A549 (cell line): ENCODE measurements around the gene CIITA. TPM values are rescaled to one million over a fixed set of nuclear protein-coding genes. Genes with fewer than 3 reads are reported as not detected.

Experiments used
- ATAC-seq, 2 experiments: fragments of 200-7000 bp in 1 of 2; fragments of >200 bp in 1 of 2; cut with Nextera tagmentation in 1 of 2; cut with Tn5 transposase in 1 of 2; 3 replicates each; pipeline versions ENCODE4 v1.8.0 to v1.9.1; 2018 to 2020; ENCODE audit warnings: mild to moderate bottlenecking in 1 of 2, moderate library complexity in 1 of 2
- CTCF ChIA-PET: fragments of 300-600 bp; sonication (Branson Sonifier 250); formaldehyde crosslinking; extraction: SDS; loops from one replicate; lab custom pipeline; 2021; ENCODE audit warnings: antibody characterized with exemption, inconsistent platforms; lab: Yijun Ruan, JAX
- POLR2A ChIA-PET: fragments of 350-600 bp; formaldehyde crosslinking; extraction: SDS; loops from one replicate; lab custom pipeline; 2021; ENCODE audit warnings: antibody characterized with exemption, inconsistent platforms; lab: Yijun Ruan, JAX
- DNase-seq, 2 experiments: peaks; one replicate each; pipeline versions ENCODE4 v3.0.0 to v3.0.0-alpha.2; 2011 to 2016; ENCODE audit warnings: low read depth in 1 of 2, low spot score in 1 of 2
- FAIRE-seq: peaks from 2 replicates; lab custom pipeline; 2011; peaks lifted over from hg19 to GRCh38; lab: Jason Lieb, UNC
- H3K27ac ChIP-seq, 2 experiments: fragments of >200 bp; sonication (Bioruptor Twin); formaldehyde crosslinking; 3 replicates each; pipeline ENCODE4 v1.5.1; 2016 to 2017
- H3K4me1 ChIP-seq: fragments of >200 bp; sonication (Bioruptor Twin); formaldehyde crosslinking; 3 replicates; pipeline ENCODE4 v1.6.1; 2016
- H3K4me2 ChIP-seq: fragments of >200 bp; sonication (Bioruptor Twin); formaldehyde crosslinking; 3 replicates; pipeline ENCODE4 v1.6.1; 2016
- H3K4me3 ChIP-seq: fragments of >200 bp; sonication (Bioruptor Twin); formaldehyde crosslinking; 3 replicates; pipeline ENCODE4 v1.5.1; 2016
- H3K9me3 ChIP-seq: fragments of >200 bp; sonication (Bioruptor Twin); formaldehyde crosslinking; 3 replicates; pipeline ENCODE4 v1.6.1; 2016
- CEBPB ChIP-seq, 2 experiments: fragments of >200 bp in 1 of 2; sonication (Bioruptor Twin) in 1 of 2; formaldehyde crosslinking in 1 of 2; IDR thresholded peaks; 2 replicates each; pipeline ENCODE4 v1.6.1; 2012 to 2016
- CHD4 ChIP-seq: fragments of 200-600 bp; sonication (generic); IDR thresholded peaks from 2 replicates; pipeline ENCODE4 v1.6.1; 2016; ENCODE audit warnings: antibody characterized with exemption, mild to moderate bottlenecking, borderline replicate concordance
- E2F6 ChIP-seq: IDR thresholded peaks from 2 replicates; pipeline ENCODE4 v1.6.1; 2012; ENCODE audit warnings: low read depth, borderline replicate concordance
- EHMT2 ChIP-seq: fragments of 200-600 bp; sonication (generic); IDR thresholded peaks from 2 replicates; pipeline ENCODE4 v1.6.1; 2016; ENCODE audit warnings: antibody characterized with exemption, low read depth, mild to moderate bottlenecking, moderate library complexity
- GATA3 ChIP-seq: IDR thresholded peaks from 2 replicates; pipeline ENCODE4 v1.6.1; 2012; ENCODE audit warnings: borderline replicate concordance
- HES2 ChIP-seq: fragments of >200 bp; sonication (Bioruptor Twin); formaldehyde crosslinking; IDR thresholded peaks from 2 replicates; pipeline ENCODE4 v1.6.1; 2016
- JUN ChIP-seq, 2 experiments: fragments of >200 bp; sonication (Bioruptor Twin); formaldehyde crosslinking; IDR thresholded peaks; 2 replicates in 1 of 2; 3 replicates in 1 of 2; pipeline ENCODE4 v1.6.1; 2016 to 2017
- MAX ChIP-seq: IDR thresholded peaks from 2 replicates; pipeline ENCODE4 v1.6.1; 2012
- MYC ChIP-seq: IDR thresholded peaks from 2 replicates; pipeline ENCODE4 v1.6.1; 2012; ENCODE audit warnings: mild to moderate bottlenecking, inconsistent platforms, low read length, improper control_type of control experiment, borderline replicate concordance
- NPAS2 ChIP-seq: fragments of 250-450 bp; sonication (Bioruptor Pico); IDR thresholded peaks from 2 replicates; pipeline ENCODE4 v1.8.0; 2022; ENCODE audit warnings: mild to moderate bottlenecking, moderate library complexity, borderline replicate concordance
- PBX3 ChIP-seq: IDR thresholded peaks from 2 replicates; pipeline ENCODE4 v1.6.1; 2012
- PHF8 ChIP-seq: fragments of 200-600 bp; sonication (generic); IDR thresholded peaks from 2 replicates; pipeline ENCODE4 v1.6.1; 2016; ENCODE audit warnings: low read depth, mild to moderate bottlenecking, antibody characterized with exemption, moderate library complexity, borderline replicate concordance
- POLR2A ChIP-seq: IDR thresholded peaks from 2 replicates; pipeline ENCODE4 v1.6.1; 2012; ENCODE audit warnings: mild to moderate bottlenecking, low read length
- RCOR1 ChIP-seq: fragments of 150-350 bp; IDR thresholded peaks from 2 replicates; pipeline ENCODE4 v1.6.1; 2014; ENCODE audit warnings: antibody characterized with exemption, low read length, low read depth
- REST ChIP-seq: fragments of 200-600 bp; sonication (generic); IDR thresholded peaks from 2 replicates; pipeline ENCODE4 v1.6.1; 2016; ENCODE audit warnings: antibody characterized with exemption, mild to moderate bottlenecking, moderate library complexity
- SREBF2 ChIP-seq: fragments of 450-650 bp; IDR thresholded peaks from 2 replicates; pipeline ENCODE4 v1.6.1; 2014; ENCODE audit warnings: mild to moderate bottlenecking, moderate library complexity
- USF2 ChIP-seq: fragments of 450-650 bp; IDR thresholded peaks from 2 replicates; pipeline ENCODE4 v1.6.1; 2014; ENCODE audit warnings: antibody characterized with exemption
- ZFP36 ChIP-seq: fragments of 450-650 bp; IDR thresholded peaks from 2 replicates; pipeline ENCODE4 v1.6.1; 2014; ENCODE audit warnings: borderline replicate concordance; ENCODE audit not compliant: partially characterized antibody
- ZNF302 ChIP-seq: fragments of 250-450 bp; sonication (Bioruptor Pico); IDR thresholded peaks from 2 replicates; pipeline ENCODE4 v1.9.0; 2021; ENCODE audit warnings: inconsistent platforms, mild to moderate bottlenecking, moderate library complexity
- WGBS: methylation state at CpG from one replicate; pipeline ENCODE4 v1.1.6; 2017; ENCODE audit errors: missing lambda C conversion rate; 5-methylcytosine and 5-hydroxymethylcytosine counted together
- polyA plus RNA-seq, 4 experiments: library from polyadenylated mRNA; depleted of rRNA in 3 of 4; stranded (reverse); fragments of >200 nt; fragmentation: RNase III in 1 of 4; extraction: RNeasy Plus Mini Kit Qiagen cat#74134 plus additional on column Dnase treatment in 1 of 4; gene quantifications; 2 replicates in 3 of 4; 3 replicates in 1 of 4; pipeline ENCODE4 v1.2.3, GENCODE V29; 2011 to 2017

CIITA gene
- polyA plus RNA-seq, 2 of the 4 experiments (the other 2 are of a cell fraction) = 0.06 TPM; not detected in 1

- peak within 1 kb of the TSS; percentile 80 to 90 for H3K27ac ChIP-seq
- CTCF ChIA-PET = interaction anchor here (1.7 to 12.2 kb wide), 3 partner anchors 10 to 311 kb away, joined by 7 to 284 read pairs (median 12); partner anchors contain the start of gene SOCS1
- ATAC-seq = peak; percentile 72 to 91
- peak within 1 kb of the TSS; percentile 86 for H3K4me2 ChIP-seq
- H3K4me3 ChIP-seq = peak within 1 kb of the TSS; percentile 87
- H3K9me3 ChIP-seq = no peaks in the 10 kb centered on the region
- WGBS = 3% methylated on average over 28 of the region's 86 CpGs
- POLR2A ChIA-PET = interaction anchor here (0.6 to 1.5 kb wide), 3 partner anchors 200 to 344 kb away, joined by 3 to 8 read pairs (median 6); partner anchors contain the start of gene SOCS1
- peak; percentile 60 for TF ChIP-seq MAX
- no peak for TF ChIP-seq SREBF2
- peak; percentile 36 to 69; a peak in 3 of 5 replicates for TF ChIP-seq JUN (IDR thresholded peaks at IDR 0.05)
- no peak for TF ChIP-seq RCOR1
- peak; percentile 67; the same call in 1 of the 2 replicates for TF ChIP-seq PHF8
- 0 out of 2 replicates have a peak, but pooled peaks have one; percentile 27 for TF ChIP-seq CHD4
- TF ChIP-seq E2F6 = no peak
- TF ChIP-seq USF2 = no peak
- peak; percentile 52; the same call in 1 of the 2 replicates for TF ChIP-seq MYC
- TF ChIP-seq GATA3 = peak; percentile 45
- TF ChIP-seq EHMT2 = no peak
- TF ChIP-seq POLR2A = peak; percentile 82
- peak; percentile 55; the same call in 1 of the 2 replicates for TF ChIP-seq PBX3
- TF ChIP-seq, all 56 proteins: peak for 8
- peaks cover 36% of the 10 kb centered on the region for H3K4me1 ChIP-seq
- DNase-seq (peak; percentile 94 to 97), FAIRE-seq (no peak)
Observed at GRCh38 chr16:10944249-10945064, 67.5 kb downstream of the CIITA start, which contains the start of gene CLEC16A. CLEC16A (plus strand) TSS chr16:10944564; CDS start chr16:10944718, 154 bp downstream.

GRCh38 chr16:10945065-10945787, 68.2 kb downstream of the CIITA start:
- DNase-seq (no peak), ATAC-seq (no peak), FAIRE-seq (no peak)
- CTCF ChIA-PET = interaction anchor here (1.4 to 12.2 kb wide), 4 partner anchors 8 to 311 kb away, joined by 3 to 284 read pairs (median 10); partner anchors contain the start of gene SOCS1
- Histone ChIP-seq H3K4me1 (peaks cover 36% of the 10 kb centered on the region), H3K9me3 (no peaks in the 10 kb centered on the region), H3K27ac (peak overlapping the region; percentile 80 to 90), H3K4me3 (peak overlapping the region; percentile 87), H3K4me2 (peak overlapping the region; percentile 82)
- TF ChIP-seq NPAS2 (CRISPR knock-in tag) (no peak), ZFP36 (peak; percentile 19), HES2 (no peak), PHF8 (no peak), CEBPB (IDR thresholded peaks at IDR 0.05) (no peak), CHD4 (0 out of 2 replicates have a peak, but pooled peaks have one; percentile 14), REST (peak; percentile 49; the same call in 1 of the 2 replicates), ZNF302 (no peak)
- 21% methylated on average over 14 of the region's 14 CpGs for whole genome bisulfite sequencing
- POLR2A ChIA-PET = interaction anchor here (0.8 to 1.5 kb wide), 2 partner anchors 201 to 311 kb away, joined by 3 to 8 read pairs; partner anchors contain the start of gene SOCS1
